Neuronal stem cell (in vitro differentiated cells): Measurements from ENCODE around the gene MYCL.

ENCODE experiments used
- DNase-seq: peaks from one replicate; pipeline ENCODE4 v3.0.0-alpha.2; 2013; ENCODE audit warnings: low spot score
- H2AFZ ChIP-seq: one replicate; pipeline ENCODE4 v1.6.1; 2013; ENCODE audit warnings: mild to moderate bottlenecking, low read length, inconsistent platforms
- H2AK5ac ChIP-seq: 2 replicates; pipeline ENCODE4 v1.6.1; 2013; ENCODE audit warnings: low read depth, mild to moderate bottlenecking, inconsistent platforms, low read length, moderate library complexity, mixed read lengths
- H2BK120ac ChIP-seq: 2 replicates; pipeline ENCODE4 v1.6.1; 2013; ENCODE audit warnings: low read depth, mild to moderate bottlenecking, inconsistent platforms, low read length, moderate library complexity, mixed read lengths
- H2BK12ac ChIP-seq: one replicate; pipeline ENCODE4 v1.6.1; 2013; ENCODE audit warnings: low read length, inconsistent platforms
- H2BK15ac ChIP-seq: 2 replicates; pipeline ENCODE4 v1.6.1; 2013; ENCODE audit warnings: mild to moderate bottlenecking, low read length, inconsistent platforms, mixed read lengths
- H2BK5ac ChIP-seq: one replicate; pipeline ENCODE4 v1.6.1; 2013; ENCODE audit warnings: inconsistent platforms, mild to moderate bottlenecking, low read length, moderate library complexity
- H3K14ac ChIP-seq: one replicate; pipeline ENCODE4 v1.6.1; 2013; ENCODE audit warnings: low read length, inconsistent platforms
- H3K18ac ChIP-seq: 2 replicates; pipeline ENCODE4 v1.6.1; 2013; ENCODE audit warnings: low read length, inconsistent platforms
- H3K23ac ChIP-seq: 2 replicates; pipeline ENCODE4 v1.6.1; 2013; ENCODE audit warnings: low read depth, mild to moderate bottlenecking, mixed read lengths, low read length, inconsistent platforms; ENCODE audit not compliant: poor library complexity
- H3K27ac ChIP-seq: replicated peaks from 3 replicates; pipeline ENCODE4 v1.5.1; 2013; ENCODE audit warnings: low read length, inconsistent platforms
- H3K27me3 ChIP-seq, 3 experiments: 2 replicates each; pipeline ENCODE4 v1.6.1; 2013; ENCODE audit warnings: low read length in 3 of 3, mild to moderate bottlenecking in 2 of 3, inconsistent platforms in 1 of 3, low read depth in 1 of 3, mixed read lengths in 1 of 3, moderate library complexity in 1 of 3; ENCODE audit not compliant: control insufficient read depth in 3 of 3, insufficient read depth in 3 of 3
- H3K36me3 ChIP-seq, 2 donors: replicated peaks in 1 of 2; 2 replicates each; pipeline ENCODE4 v1.6.1; 2013; ENCODE audit warnings: low read length in 2 of 2; ENCODE audit not compliant: control insufficient read depth in 2 of 2, insufficient read depth in 2 of 2
- H3K4ac ChIP-seq: 2 replicates; pipeline ENCODE4 v1.6.1; 2013; ENCODE audit warnings: inconsistent platforms, mild to moderate bottlenecking, low read length, moderate library complexity
- H3K4me1 ChIP-seq, 2 donors: 1 replicate in 1 of 2; 2 replicates in 1 of 2; pipeline ENCODE4 v1.6.1; 2013; ENCODE audit warnings: low read length in 2 of 2, low read depth in 1 of 2; ENCODE audit not compliant: control insufficient read depth in 2 of 2, insufficient read depth in 1 of 2
- H3K4me2 ChIP-seq: one replicate; pipeline ENCODE4 v1.6.1; 2013; ENCODE audit warnings: mild to moderate bottlenecking, low read length, inconsistent platforms; ENCODE audit not compliant: insufficient read depth, poor library complexity, severe bottlenecking
- H3K4me3 ChIP-seq, 2 donors: 2 replicates each; pipeline ENCODE4 v1.5.1; 2013; ENCODE audit warnings: low read length in 2 of 2, mild to moderate bottlenecking in 2 of 2, inconsistent platforms in 1 of 2, moderate library complexity in 1 of 2
- H3K79me1 ChIP-seq: one replicate; pipeline ENCODE4 v1.6.1; 2013; ENCODE audit warnings: low read depth, mild to moderate bottlenecking, inconsistent platforms, low read length, moderate library complexity
- H3K9ac ChIP-seq: one replicate; pipeline ENCODE4 v1.6.1; 2013; ENCODE audit warnings: mild to moderate bottlenecking, low read depth, low read length, inconsistent platforms; ENCODE audit not compliant: poor library complexity
- H3K9me3 ChIP-seq, 2 donors: replicated peaks in 1 of 2; 2 replicates each; pipeline versions ENCODE3 to v1.6.1; 2013; ENCODE audit warnings: low read length in 2 of 2, mild to moderate bottlenecking in 2 of 2, inconsistent platforms in 1 of 2, low read depth in 1 of 2, mixed read lengths in 1 of 2, moderate library complexity in 1 of 2; ENCODE audit not compliant: control insufficient read depth in 2 of 2, insufficient read depth in 1 of 2
- H4K8ac ChIP-seq: one replicate; pipeline ENCODE4 v1.6.1; 2013; ENCODE audit warnings: low read depth, mild to moderate bottlenecking, inconsistent platforms, low read length, moderate library complexity
- H4K91ac ChIP-seq: one replicate; pipeline ENCODE4 v1.6.1; 2013; ENCODE audit warnings: low read length, low read depth, mild to moderate bottlenecking, inconsistent platforms; ENCODE audit not compliant: poor library complexity
- WGBS, 2 donors: extraction: QIAGEN DNeasy Blood & Tissue Kit; methylation state at CpG; one replicate each; pipeline ENCODE4 v1.1.7; 2013; ENCODE audit warnings: missing lambda C conversion rate in 2 of 2, mixed read lengths in 1 of 2; ENCODE audit not compliant: insufficient read length in 2 of 2, insufficient replicate concordance in 1 of 2; ENCODE audit errors: extremely low coverage in 2 of 2; 5-methylcytosine and 5-hydroxymethylcytosine counted together

The MYCL gene

GRCh38 chr1:39928809-39929587 is 27.3 kb upstream of the MYCL start:
- H3K14ac ChIP-seq: no peak overlapping the region
- H2AFZ ChIP-seq: no peak overlapping the region
- H2BK12ac ChIP-seq: no peak overlapping the region
- H3K23ac ChIP-seq: no peak overlapping the region
- no CpG with 5 or more reads among the region's 7 CpGs for WGBS, 2 donors
- H3K4ac ChIP-seq: no peak overlapping the region
- H4K8ac ChIP-seq: no peak overlapping the region
- H3K79me1 ChIP-seq: no peaks in the 10 kb centered on the region
- H3K27me3 ChIP-seq: no peaks in the 10 kb centered on the region
- H3K9me3 ChIP-seq: no peaks in the 10 kb centered on the region
- DNase-seq: no peak
- H3K36me3 ChIP-seq: no peaks in the 10 kb centered on the region
- H3K18ac ChIP-seq: no peak overlapping the region
- no peak overlapping the region for H2BK5ac ChIP-seq
- H3K9ac ChIP-seq: no peak overlapping the region
- H4K91ac ChIP-seq: no peak overlapping the region
- no peak overlapping the region for H2AK5ac ChIP-seq
- no peak overlapping the region for H3K27ac ChIP-seq
- no peak overlapping the region for H3K4me2 ChIP-seq
- H3K4me3 ChIP-seq: no peak overlapping the region
- H3K4me1 ChIP-seq: peaks cover 3 to 4% of the 10 kb centered on the region in 2 donors
- H2BK15ac ChIP-seq: no peak overlapping the region
- no peak overlapping the region for H2BK120ac ChIP-seq

GRCh38 chr1:39927538-39927937 is 25.8 kb upstream of the MYCL start:
- H2BK12ac ChIP-seq: no peak overlapping the region
- no peaks in the 10 kb centered on the region for H3K36me3 ChIP-seq
- H3K9ac ChIP-seq: no peak overlapping the region
- no peak overlapping the region for H3K4me2 ChIP-seq
- no peak overlapping the region for H2AK5ac ChIP-seq
- H3K9me3 ChIP-seq: no peaks in the 10 kb centered on the region
- peaks cover 4% of the 10 kb centered on the region in 2 donors for H3K4me1 ChIP-seq
- H2AFZ ChIP-seq: no peak overlapping the region
- peak overlapping the region; percentile 61 for H3K23ac ChIP-seq
- no peak overlapping the region for H2BK120ac ChIP-seq
- no peak overlapping the region for H4K91ac ChIP-seq
- DNase-seq: no peak
- no peaks in the 10 kb centered on the region for H3K79me1 ChIP-seq
- WGBS, 2 donors: no CpG with 5 or more reads among the region's 3 CpGs
- no peak overlapping the region for H2BK15ac ChIP-seq
- H3K14ac ChIP-seq: no peak overlapping the region
- peak overlapping the region; percentile 49 for H3K18ac ChIP-seq
- H3K4ac ChIP-seq: no peak overlapping the region
- H3K27me3 ChIP-seq: no peaks in the 10 kb centered on the region
- H3K27ac ChIP-seq: no peak overlapping the region
- H4K8ac ChIP-seq: no peak overlapping the region
- H3K4me3 ChIP-seq: no peak overlapping the region
- H2BK5ac ChIP-seq: no peak overlapping the region

GRCh38 chr1:39926820-39927219 is 25.1 kb upstream of the MYCL start:
- Histone ChIP-seq H2AFZ (peak overlapping the region; percentile 25), H3K36me3 (no peaks in the 10 kb centered on the region), H3K27me3 (peaks cover 0 to 2% (median 0%) of the 10 kb centered on the region in 3 experiments), H3K27ac (no peak overlapping the region), H3K9me3 (no peaks in the 10 kb centered on the region), H3K18ac (peak overlapping the region; percentile 15), H3K79me1 (no peaks in the 10 kb centered on the region), H3K4me1 (peaks cover 9 to 10% of the 10 kb centered on the region in 2 donors), H2BK12ac (no peak overlapping the region), H3K4me2 (no peak overlapping the region), H3K9ac (peak overlapping the region; percentile 47), H4K8ac (no peak overlapping the region), H3K4me3 (no peak overlapping the region), H2BK5ac (no peak overlapping the region), H2BK120ac (no peak overlapping the region), H3K23ac (no peak overlapping the region), H2BK15ac (no peak overlapping the region), H3K4ac (no peak overlapping the region), H4K91ac (no peak overlapping the region), H2AK5ac (no peak overlapping the region), H3K14ac (no peak overlapping the region)
- no peak for DNase-seq
- WGBS, 2 donors: no CpG with 5 or more reads among the region's 6 CpGs

- DNase-seq: no peak
- Histone ChIP-seq H3K4me1 (peaks cover 9 to 13% of the 10 kb centered on the region in 2 donors), H3K18ac (peak overlapping the region; percentile 15), H3K23ac (peak overlapping the region; percentile 16), H3K79me1 (no peaks in the 10 kb centered on the region), H2BK15ac (no peak overlapping the region), H3K36me3 (no peaks in the 10 kb centered on the region), H3K27me3 (peaks cover 0 to 6% (median 0%) of the 10 kb centered on the region in 3 experiments), H4K91ac (no peak overlapping the region), H3K4ac (no peak overlapping the region), H2BK120ac (no peak overlapping the region), H3K4me3 (no peak overlapping the region), H2BK5ac (no peak overlapping the region), H2AFZ (peak overlapping the region; percentile 25), H2AK5ac (no peak overlapping the region), H3K14ac (no peak overlapping the region), H3K9me3 (no peaks in the 10 kb centered on the region), H3K4me2 (no peak overlapping the region), H2BK12ac (no peak overlapping the region), H4K8ac (no peak overlapping the region), H3K9ac (peak overlapping the region; percentile 47), H3K27ac (no peak overlapping the region)
- no CpG with 5 or more reads among the region's 6 CpGs for WGBS, 2 donors
Measured at GRCh38 chr1:39926343-39926793, 24.7 kb upstream of the MYCL start.
